ENCODE measurements around the gene TMEM217.

The TMEM217 gene

DNA sequence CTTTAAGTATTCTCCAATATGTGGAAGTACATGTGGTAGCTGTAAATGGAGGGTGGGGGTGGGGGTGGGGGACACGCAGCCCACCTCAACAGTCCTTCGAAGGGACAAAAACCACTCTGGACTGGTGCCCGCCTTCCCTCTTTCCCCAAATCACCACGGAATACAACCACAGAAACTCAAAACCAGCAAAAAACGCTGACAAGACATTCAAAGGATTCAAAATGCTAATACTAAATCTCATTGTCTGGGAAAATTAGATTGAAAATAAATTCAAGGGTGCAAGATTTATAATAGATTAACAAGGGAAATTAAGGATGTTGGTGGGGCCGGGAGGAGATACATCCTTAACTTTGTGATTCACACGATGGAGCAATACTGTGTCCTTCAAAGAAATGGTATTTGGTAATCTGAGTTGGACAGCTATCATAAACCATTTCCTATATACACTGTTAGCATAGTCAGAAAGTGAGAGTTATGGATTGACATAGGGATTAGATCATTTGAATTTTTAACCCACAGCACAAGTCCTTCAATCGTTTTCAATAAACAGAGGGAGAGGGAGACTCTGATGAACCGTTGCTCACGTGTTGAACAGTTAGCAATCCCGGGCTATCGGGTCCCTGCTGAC, 1.1 kb downstream of the TMEM217 start:
- no peak for DNase-seq (ENCODE audit: low spot score)
- TF ChIP-seq, protein P1, sequence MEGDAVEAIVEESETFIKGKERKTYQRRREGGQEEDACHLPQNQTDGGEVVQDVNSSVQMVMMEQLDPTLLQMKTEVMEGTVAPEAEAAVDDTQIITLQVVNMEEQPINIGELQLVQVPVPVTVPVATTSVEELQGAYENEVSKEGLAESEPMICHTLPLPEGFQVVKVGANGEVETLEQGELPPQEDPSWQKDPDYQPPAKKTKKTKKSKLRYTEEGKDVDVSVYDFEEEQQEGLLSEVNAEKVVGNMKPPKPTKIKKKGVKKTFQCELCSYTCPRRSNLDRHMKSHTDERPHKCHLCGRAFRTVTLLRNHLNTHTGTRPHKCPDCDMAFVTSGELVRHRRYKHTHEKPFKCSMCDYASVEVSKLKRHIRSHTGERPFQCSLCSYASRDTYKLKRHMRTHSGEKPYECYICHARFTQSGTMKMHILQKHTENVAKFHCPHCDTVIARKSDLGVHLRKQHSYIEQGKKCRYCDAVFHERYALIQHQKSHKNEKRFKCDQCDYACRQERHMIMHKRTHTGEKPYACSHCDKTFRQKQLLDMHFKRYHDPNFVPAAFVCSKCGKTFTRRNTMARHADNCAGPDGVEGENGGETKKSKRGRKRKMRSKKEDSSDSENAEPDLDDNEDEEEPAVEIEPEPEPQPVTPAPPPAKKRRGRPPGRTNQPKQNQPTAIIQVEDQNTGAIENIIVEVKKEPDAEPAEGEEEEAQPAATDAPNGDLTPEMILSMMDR (IDR thresholded peaks at IDR 0.05; ENCODE audit: extremely low read depth, missing control alignments) = no peak

DNA sequence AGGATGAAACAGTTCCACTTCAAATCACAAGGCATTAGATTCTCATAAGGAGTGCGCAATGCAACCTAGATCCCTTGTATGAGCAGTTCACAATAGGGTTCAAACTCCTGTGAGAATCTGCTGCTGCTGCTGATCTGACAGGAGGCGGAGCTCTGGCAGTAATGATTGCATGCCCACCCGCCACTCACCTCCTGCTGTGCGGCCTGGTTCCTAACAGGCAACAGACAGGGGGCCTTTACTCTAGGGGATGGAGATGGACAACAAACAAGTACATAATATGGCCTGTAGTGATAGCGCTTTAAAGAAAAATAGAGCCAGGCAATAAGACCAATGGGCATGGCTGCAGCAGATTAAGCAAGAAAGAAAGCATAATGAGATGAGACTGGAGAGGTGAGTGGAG, 3.1 kb downstream of the TMEM217 start:
- TF ChIP-seq, protein P1 (IDR thresholded peaks at IDR 0.05; ENCODE audit: extremely low read depth, missing control alignments) = no peak
- no peak for DNase-seq (ENCODE audit: low spot score)

DNA sequence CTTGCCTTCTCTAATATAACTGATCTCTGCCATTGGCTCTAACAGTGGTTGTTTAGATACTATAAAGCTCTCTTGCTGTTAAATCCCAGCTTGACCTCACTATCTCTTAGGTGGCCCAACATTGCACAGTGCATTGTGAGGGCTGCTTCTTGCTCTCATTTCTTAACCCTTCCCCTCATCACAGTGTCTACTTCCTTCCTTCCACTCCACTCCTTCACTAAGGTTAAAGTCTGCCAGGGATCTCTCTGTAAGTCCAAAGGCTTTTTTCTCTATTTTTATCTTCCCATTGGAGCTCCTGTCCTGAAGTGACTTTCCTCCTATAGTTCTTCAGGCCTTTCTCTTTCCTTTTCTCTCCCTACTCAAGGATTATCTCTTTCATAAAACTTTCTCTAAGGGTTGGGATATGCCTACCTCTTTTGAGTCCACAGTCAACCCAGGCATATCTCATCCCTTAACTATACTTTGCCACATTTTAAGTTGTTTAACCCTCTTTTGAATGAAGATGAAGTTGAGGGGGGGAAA, 4.4 kb downstream of the TMEM217 start:
- TF ChIP-seq, protein P1 (IDR thresholded peaks at IDR 0.05; ENCODE audit: extremely low read depth, missing control alignments) = no peak
- DNase-seq (ENCODE audit: low spot score) = no peak

DNA sequence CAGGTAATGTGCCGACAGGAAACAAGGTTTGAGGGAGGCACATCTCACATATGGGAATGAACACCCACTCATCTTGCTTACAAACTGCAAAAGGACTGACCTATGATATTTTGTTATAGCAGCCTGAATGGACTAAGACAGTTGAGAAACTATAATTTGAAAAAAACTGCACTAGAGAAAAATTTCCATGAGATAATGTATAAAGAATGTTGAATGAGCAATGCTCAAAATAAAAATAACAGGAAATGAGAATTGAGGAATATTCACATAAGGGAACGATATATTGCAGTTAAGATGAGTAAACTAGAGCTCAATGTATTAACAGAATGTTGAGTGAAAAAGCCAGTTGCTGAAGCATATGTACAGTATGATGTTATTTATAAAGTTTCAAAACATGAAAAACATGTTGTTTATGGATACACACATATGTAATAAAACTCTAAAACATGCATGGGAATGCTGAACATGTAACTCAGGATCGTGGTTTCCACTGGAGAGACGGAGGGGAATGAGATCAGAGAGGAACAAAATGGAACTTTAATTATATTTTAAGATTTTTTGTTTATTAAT, 6.6 kb downstream of the TMEM217 start:
- DNase-seq (ENCODE audit: low spot score) = no peak
- TF ChIP-seq, protein P1 (IDR thresholded peaks at IDR 0.05; ENCODE audit: extremely low read depth, missing control alignments) = no peak

DNA sequence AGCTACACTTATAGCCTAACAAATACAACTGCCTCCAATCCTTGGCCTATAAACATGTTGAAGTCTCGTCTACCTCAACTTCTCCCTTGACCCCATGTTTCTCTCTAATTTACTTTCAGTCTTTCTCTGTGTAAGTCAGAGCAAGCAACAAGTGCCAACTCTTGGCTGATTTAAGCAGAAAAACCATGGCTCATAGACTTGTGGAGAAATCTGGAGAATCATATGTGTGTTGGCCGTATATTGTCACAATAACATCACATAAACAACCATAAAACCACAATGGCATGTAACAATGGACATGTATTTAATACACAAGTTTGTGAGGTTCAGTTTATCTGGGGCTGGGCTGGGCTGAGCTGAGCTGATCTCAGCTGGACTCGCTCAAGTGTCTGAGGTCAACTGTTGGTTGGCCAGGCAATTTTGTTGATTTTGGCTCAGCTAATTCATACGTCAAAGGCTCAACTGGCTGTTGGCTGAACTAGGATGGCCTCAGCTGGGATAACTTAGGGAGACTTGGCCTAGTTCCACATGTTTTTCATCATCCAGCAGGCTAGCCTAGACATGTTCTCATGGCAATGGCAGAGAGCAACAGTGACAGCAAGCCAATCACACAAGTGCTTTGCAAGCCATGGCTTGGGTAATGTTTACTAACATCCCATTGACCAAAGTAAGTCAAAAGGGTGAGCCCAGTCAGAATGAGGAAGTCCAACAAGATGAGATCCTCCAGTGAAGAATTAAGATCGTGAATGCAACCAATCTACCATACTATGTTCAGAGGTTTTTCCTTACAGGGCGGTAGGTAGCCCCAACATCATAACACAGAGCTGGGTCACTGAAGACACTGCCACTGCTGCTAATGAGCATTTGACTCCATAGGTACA, 13.3 kb downstream of the TMEM217 start:
- TF ChIP-seq, protein P1 (IDR thresholded peaks at IDR 0.05; ENCODE audit: extremely low read depth, missing control alignments) = no peak
- DNase-seq (ENCODE audit: low spot score) = no peak

DNA sequence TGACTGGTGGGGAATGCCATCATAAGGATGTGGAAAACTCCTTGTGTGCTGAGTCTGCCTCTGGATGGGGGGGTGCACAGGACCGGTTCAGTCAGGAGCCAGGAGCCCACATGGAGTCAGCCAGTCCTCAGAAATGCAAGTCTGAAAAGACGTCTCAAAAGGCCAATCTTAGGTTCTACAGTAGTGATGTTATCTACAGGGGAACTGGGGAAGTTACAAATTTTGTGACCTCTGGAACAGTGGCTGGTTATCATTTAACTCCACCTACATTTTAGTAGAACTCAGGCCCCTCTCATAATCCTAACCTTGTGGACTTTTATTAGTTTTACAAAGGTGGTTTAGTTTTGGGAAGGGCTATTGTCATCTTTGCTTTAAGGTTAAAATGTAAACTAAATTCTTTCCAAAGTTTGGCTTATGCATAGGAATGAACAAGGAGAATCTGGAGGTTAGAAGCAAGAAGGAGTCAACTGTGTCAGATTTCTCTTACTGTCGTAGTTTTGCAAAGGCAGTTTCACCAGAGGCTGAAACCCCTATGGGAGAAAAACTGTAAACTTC, 14.1 kb downstream of the TMEM217 start:
- no peak for DNase-seq (ENCODE audit: low spot score)
- TF ChIP-seq, protein P1 (IDR thresholded peaks at IDR 0.05; ENCODE audit: extremely low read depth, missing control alignments) = no peak
